NCI-H187 treated with DMSO at 0.1 percent for 48 hours (cell line): ENCODE measurements around the gene GDPD2.
"Not testable (repeated sequence)": the region's sequence is repeated elsewhere in the genome, so short reads cannot be mapped to it uniquely, and the experiment has no call there.

Experiments
- DNase-seq: peaks from one replicate; lab custom pipeline; 2025; lab: John Stamatoyannopoulos, UW

GDPD2 gene, protein sequence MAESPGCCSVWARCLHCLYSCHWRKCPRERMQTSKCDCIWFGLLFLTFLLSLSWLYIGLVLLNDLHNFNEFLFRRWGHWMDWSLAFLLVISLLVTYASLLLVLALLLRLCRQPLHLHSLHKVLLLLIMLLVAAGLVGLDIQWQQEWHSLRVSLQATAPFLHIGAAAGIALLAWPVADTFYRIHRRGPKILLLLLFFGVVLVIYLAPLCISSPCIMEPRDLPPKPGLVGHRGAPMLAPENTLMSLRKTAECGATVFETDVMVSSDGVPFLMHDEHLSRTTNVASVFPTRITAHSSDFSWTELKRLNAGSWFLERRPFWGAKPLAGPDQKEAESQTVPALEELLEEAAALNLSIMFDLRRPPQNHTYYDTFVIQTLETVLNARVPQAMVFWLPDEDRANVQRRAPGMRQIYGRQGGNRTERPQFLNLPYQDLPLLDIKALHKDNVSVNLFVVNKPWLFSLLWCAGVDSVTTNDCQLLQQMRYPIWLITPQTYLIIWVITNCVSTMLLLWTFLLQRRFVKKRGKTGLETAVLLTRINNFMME

DNA sequence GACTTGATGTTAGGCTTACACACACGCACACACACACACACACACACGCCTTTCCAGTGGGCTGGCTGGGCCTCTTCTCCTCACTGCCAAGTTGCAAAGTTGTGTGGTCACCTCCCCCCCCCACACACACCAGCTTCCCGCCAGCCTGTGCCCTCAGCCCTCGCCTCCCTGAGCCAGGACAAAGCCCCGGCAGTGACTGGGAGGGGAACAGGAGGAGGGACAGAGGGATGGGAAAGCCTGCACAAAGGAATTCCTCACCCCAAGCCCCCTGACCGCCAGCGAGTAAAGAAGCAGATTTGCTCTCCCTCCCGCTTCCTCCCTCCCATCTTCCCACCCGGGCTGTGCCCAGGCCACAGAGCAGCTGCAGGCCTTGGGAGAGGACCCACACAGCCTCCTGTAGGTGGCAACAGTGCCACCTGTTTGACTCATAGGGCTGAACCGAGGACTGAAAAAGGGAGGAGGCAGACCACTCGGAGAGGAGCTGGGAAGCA is at the start of gene GDPD2:
GDPD2 (plus strand) TSS at position 464 of the 491 bp plus-strand sequence. CDS start 1,671 bp downstream, outside the sequence.
- DNase-seq: no peak

DNA sequence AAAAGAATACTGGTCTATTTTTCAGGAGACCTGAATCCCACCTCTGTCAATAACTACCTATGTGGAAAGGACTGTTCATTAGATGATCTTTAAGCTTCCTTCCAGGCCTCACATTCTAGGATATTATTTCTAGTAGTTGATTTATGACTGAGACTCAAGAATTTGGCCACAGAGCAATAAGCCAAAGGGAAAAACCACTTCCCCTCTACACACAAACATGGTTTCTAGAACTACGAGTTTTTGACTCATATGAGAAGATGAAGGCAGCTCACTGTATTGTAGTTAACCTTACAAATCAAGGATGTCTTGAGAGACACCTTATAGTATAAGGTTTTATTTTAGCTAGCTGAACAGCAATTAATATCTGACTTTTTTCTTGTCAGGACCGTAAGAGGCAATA is 36.9 kb upstream of the GDPD2 start:
- DNase-seq: no peak

DNA sequence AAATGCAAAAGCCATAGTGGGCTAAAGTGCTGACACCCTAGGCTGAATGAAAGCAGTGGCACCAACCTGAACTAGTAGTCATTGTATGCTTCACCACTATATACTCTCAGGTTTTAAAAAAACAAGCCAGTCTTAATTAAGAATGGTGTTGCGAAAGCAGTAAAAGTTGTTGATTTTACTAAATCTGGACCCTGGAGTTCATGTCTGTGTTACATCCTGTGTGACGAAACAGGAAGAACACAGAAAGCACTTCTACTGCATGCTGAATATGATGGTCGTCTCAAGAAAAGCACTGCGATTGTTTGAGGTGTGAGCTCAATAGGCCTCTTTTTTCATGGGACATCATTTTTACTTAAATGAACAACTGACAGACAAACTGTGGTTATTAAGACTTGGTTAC is 24.2 kb upstream of the GDPD2 start:
- no peak for DNase-seq

DNA sequence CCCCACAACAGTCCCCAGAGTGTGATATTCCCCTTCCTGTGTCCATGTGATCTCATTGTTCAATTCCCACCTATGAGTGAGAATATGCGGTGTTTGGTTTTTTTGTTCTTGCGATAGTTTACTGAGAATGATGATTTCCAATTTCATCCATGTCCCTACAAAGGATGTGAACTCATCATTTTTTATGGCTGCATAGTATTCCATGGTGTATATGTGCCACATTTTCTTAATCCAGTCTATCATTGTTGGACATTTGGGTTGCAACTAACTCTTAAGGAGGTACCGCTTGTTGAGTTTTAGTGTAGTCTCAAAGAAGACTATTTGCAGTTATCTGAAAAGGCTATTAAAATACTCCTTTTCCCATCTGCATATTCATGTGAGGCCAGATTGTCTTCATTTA is 22.9 kb upstream of the GDPD2 start:
- not testable (repeated sequence) for DNase-seq

DNA sequence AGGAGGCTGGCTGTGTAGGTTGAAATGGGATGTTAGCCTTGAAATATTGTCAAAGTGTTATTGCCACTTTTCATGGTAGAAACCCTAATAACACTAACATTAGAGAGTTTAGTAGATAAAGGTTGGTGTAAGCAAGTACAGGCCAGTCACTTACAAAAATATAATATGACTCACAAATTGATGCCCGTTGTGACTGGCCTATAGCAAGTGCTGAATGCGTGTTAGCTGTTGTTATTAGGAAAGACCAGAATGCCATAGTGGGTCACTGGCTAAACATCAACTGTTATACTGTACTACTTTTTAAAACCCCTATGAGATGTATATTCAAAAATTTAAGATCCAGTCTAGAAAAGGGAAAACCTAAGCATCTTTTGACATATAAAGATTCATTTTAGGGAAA is 20.4 kb upstream of the GDPD2 start:
- no peak for DNase-seq

DNA sequence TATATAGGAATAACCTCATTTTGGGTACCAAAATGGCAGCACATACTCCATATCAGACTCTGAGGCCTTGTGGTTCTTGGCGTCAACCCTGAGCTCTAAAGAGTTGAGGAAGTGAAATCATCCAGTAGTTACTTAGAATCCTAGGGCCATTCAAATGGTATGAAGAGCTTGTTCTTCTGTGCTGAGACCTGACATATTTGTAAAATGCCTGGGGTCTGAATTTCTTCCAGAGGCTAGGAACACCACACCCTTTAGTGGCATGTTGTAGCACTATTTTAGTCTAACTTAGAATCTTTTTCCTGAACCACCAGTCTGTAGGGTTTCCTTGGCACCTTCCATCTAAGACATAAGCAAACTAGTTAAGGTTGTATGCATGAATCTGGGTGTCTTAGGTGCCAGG is 18.1 kb upstream of the GDPD2 start:
- no peak for DNase-seq

DNA sequence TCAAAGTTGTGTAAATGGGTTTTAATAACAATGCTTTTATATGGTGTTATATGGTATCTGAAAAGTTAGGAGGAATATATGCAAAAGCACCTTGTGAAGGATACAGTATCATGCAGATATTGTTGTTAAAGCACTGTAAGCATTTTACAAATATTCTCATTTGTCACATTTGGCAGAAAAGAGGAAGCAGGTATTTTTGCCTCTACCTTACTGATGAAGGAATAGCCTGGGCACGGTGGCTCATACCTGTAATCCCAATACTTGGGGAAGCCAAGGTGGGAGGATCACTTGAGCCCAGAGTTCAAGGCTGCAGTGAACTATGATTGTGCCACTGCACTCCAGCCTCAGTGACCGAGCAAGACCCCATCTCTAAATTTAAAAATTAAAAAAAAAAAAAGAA is 12.2 kb upstream of the GDPD2 start:
- DNase-seq: no peak

DNA sequence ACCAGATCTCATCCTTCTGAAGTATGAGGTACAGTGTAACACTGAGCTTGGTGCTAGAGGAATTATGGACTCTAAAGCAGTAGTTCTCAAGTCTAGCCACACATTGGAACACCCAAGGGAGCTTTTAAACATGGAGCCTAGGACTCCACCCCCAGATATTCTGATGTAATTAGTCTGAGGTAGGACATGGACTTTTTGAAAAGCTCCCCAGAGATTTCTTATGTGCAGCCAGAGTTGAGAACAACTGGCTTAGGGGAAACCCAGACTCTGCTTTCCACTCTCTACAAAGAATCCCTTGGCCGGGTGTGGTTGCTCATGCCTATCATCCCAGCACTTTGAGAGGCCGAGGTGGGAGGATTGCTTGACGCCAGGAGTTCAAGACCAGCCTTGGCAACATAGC is 11.6 kb upstream of the GDPD2 start:
- no peak for DNase-seq

DNA sequence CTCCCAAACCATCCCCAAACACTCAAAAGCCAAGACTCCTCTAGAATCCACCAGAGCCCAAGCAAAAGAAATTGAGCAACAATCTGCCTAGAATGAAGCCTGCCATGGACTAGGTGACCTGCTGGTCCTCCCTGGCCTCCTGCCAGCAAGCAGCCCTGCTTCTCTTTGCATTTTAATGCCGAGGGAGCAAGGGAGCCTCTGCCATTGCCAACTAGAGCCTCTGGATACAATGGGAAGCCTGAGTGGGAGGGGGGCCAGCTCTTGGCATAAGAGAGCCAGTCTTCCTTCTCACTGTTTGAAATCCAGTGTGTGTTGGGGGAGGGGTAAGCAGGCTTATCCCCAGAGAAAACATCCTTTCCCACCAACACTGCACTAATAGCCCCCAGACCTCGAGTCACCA is 1.5 kb upstream of the GDPD2 start:
- no peak for DNase-seq

DNA sequence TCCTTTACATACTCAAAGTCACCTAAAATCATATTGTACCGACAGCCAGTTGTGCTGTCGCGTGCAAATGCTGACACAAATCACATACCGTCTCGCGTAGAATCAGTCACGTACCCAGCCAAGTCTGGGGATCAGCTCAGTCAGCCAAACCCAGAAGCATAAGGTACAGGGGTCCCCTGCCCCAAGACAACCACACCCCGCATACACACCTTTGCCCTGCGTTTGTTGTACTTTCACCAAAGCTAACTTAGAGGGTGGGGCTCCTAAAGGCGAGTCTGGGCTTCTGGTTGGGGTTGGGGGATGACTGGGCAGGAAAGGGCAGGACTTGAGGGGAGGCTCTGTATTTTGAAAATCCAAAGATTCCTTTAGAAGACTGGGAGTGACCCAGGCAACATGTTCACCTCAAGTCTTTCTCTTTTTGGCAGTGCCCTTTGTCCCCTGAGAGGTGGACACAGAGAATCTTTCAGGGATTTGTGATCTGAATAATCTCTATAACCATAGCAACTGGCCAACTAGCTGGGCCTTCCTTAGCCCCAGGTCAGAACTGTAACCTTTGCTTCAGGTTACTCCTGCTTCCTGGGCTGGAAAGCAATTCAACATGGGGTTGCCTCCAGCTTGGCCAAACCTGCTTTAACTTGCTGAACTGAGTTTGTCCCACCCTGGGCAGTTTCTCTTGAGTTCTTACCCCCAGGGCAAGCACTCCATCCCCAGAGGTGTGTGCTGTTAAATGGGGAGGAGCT is 992 bp downstream of the GDPD2 start:
- DNase-seq: no peak

DNA sequence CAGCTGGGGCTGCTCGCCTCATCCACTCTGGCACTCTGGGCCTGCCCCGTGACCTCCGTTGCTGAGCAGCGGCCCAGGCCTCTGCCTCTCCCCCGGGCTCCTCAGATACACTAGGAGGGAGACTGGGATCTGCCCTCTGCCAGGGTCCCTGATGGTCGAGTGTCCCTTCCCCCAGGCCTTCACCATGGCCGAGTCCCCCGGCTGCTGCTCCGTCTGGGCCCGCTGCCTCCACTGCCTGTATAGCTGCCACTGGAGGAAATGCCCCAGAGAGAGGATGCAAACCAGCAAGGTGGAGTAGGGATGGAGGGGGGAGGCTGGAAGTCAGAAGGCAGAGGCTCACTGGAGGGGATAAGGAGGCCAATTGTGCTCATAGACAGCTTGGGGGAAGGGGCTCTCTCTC is 1.7 kb downstream of the GDPD2 start:
- DNase-seq: no peak

DNA sequence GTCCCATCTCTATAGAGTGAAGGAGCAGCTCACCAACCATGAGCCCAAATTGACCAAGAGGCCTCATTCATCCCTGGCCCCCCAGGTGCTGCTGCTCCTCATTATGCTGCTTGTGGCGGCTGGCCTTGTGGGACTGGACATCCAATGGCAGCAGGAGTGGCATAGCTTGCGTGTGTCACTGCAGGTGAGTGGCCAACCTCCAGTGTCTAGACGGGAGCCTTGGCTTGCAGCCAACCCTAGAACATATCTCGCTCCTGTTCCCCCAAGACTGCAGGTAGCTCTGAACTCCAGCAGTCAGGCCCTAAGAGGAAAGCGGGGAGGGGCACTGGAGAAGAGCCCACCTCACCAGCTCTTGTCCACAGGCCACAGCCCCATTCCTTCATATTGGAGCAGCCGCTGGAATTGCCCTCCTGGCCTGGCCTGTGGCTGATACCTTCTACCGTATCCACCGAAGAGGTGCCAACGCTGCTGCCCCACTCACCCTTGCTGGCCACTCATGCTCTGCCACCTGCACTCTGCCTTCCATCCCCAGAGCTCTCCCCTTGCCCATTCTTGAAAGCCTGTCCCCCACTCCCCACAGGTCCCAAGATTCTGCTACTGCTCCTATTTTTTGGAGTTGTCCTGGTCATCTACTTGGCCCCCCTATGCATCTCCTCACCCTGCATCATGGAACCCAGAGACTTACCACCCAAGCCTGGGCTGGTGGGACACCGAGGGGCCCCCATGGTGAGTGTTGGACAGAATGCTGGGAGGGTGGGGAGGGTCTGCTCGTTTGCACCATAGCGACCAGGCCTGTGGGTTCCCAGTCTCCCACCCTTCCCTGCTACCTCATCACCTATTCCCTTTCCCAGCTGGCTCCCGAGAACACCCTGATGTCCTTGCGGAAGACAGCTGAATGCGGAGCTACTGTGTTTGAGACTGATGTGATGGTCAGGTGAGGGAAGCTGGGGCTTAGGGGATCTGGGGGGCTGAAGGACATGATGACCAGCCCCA is 3.5 kb downstream of the GDPD2 start:
- no peak for DNase-seq

DNA sequence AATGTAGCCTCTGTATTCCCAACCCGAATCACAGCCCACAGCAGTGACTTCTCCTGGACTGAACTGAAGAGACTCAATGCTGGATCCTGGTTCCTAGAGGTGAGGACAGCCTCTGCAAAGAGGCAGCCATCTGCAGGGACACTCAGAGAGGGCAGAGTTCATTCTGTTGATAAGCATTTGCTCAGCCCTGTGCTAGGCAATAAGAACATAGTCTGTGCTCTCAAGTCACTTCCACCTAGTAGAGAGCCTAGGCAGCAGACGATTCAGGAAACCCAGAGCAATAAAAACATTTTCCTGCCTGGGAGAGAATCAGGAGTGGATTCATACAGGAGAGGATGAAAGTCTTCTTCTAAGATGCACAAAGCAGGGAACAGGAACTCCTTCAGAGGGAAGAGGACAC is 4.3 kb downstream of the GDPD2 start:
- DNase-seq: no peak

DNA sequence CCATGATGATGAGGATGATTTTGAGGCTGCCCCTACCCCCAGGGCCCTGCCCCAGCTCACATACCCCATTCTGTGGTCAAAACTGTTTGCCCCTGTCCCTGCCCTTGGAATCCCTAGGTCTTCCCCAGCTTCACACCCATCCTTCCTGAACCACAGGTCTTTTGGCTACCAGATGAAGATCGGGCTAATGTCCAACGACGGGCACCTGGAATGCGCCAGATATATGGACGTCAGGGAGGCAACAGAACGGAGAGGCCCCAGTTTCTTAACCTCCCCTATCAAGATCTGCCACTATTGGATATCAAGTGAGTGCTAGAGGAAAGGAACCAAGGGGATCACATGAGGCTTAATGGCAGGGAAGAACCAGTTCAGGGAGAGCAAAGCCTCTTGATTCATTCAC is 6.6 kb downstream of the GDPD2 start:
- no peak for DNase-seq

DNA sequence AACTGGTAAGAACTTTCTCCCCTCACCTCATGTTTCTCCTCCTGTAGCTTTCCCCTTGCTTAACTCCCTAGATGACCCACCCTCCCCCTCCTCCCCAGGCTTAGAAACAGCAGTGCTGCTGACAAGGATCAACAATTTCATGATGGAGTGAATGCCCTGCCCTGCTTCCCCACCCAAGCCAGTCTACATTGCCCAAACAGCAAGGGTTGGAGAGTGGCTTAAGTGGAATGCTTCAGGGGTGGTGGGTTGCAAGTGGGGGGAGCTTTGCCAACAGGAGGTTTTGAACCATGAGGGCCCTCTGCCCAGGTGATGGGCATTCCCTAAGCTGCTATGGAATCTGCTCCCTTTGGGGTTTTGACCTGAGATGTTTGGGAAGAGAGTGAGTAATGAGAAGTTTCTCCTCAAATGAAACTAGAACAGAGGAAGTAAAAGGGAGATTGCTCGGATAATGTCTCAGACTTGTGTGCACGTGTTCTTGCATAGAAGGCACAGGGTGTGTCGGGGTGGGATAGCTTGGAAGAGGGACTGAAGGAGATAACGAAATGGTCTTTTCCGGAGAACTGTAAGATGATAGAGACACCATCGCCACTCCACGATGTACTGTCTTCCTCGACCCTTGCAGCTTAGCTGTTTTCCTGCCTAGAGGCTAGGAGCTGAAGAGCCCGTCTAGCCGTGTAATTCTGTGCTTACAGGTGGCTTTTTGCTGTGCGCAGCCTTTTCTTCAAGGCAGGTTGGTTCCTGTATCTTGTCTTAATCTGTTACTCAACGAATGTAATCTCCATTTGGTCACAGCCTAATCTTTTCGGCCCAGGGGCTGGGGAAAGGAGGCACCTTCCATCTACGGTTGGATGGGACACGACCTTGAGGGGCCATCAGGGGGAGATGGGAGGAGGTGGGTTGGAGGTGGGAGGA is 10.1 kb downstream of the GDPD2 start:
- DNase-seq: no peak

DNA sequence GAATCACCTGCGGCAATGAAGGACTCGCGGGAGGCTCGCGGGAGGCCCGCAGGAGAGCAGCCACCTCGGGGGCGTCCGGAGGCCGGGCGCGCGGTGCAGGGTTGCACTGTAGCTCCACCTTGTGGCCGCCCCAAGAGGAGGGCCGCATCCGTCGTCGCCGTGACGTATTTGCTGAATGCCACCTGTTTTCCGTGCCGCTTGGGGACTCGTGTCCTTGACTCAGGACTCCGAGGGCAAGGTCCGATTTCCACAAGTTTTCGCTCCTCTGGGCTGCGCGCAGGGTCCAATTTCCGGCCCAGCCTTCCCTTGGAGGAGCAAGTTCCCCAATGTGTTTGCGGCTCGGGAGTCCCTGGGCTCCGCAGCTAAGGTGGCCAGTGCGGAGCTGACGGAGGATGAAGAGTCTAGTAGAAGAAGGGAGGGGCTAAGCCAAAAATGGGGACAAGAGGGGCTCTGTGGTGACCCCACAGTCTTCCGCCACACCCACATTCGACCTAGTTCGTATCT is 10.8 kb downstream of the GDPD2 start:
- no peak for DNase-seq

DNA sequence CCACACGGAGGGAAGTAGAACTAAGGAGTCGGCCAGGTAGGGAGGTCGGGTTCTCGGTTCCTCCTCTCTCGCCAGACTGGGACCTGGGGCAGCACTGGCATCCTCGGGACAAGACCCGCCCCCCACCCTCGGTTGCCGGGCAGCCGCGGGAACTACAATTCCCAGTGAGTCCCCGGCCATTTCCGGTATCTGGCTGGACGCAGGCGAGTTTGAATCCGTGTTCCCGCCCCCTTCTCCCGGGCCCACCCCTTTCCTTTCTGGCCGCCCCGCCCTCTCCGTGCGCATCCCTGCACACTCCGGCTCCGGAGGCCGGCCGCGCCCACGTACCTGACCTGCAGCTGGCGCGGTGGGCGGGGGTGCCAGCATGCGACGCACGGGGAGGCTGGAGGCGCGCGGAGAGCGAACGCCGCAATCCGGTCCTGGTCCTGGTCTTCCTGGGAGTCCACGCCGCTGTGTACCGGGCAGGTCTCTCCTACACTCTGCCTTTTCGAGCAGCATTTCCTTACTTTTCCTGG is 11.3 kb downstream of the GDPD2 start:
- DNase-seq: peak; percentile 30

DNA sequence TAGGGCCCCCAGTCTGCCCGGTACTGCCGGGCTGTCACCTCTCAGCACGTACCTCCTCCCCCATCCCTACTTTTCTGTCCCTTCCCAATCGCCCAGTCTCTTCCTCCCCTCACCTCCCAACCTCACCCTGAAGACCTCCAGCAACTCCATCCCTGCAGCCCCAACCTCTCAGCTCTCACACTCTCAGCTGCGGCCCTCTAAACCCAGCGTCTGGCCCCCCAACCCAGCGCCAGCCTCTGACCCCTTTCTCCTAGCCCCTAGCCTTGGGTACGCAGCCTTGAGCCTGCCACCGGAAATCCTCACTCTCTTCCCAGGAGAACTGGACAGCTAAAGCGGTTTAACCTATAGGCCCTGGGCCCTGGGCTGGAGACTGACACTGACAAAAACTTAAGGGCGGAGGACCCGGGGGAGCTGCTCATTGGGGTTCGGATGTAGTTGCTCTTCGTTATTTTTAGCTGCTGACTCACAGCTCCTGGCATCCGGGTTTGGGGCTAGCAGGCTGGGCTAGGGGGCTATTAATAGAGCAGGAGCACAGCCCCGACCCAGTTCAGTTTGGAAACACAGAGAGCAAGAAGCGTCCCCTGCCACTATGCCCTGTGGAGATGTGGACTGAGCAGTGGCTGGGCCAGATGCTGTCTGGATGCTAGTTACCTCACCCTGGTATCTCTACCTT is 11.9 kb downstream of the GDPD2 start:
- DNase-seq: no peak

DNA sequence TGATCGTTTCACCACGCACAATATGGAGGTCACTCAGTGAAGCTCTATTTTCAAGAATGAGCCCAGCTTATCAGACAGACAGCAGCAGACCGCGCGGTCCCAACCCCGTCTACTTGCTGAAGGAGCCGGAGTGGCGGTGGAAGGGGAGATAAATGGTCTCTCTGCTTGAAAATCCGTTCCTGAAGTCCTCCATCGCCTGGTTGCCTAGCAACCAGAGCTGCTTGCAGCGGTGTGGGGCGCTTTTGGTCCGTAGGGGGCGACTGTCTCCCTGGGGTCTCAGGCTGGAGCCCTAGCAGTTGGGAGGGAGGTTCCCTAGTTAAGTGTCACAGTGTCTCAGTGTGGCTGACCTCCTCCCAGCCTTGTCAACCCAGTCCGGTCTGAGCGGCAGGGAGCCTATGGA is 13.2 kb downstream of the GDPD2 start:
- DNase-seq: no peak

DNA sequence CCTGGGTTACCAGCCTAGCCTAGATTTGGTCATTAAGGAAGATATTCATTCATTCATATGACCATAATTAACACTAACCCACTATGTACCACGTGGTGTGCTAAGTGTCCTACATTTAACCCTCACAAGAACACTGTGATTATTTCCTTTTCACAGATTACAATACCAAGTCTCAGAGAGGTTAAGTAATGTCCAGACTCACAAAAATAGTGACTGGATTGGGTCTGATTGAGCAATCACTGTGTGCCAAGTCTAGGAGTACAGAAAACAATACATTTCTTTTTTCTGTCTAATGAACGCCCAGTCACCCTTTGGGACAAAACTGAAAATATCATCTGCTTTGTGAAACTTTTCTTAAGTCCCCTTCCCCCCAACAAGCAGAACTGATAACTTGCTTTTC is 13.9 kb downstream of the GDPD2 start:
- no peak for DNase-seq
